ENCODE results near the gene DYNC2H1.

The DYNC2H1 gene

DNA sequence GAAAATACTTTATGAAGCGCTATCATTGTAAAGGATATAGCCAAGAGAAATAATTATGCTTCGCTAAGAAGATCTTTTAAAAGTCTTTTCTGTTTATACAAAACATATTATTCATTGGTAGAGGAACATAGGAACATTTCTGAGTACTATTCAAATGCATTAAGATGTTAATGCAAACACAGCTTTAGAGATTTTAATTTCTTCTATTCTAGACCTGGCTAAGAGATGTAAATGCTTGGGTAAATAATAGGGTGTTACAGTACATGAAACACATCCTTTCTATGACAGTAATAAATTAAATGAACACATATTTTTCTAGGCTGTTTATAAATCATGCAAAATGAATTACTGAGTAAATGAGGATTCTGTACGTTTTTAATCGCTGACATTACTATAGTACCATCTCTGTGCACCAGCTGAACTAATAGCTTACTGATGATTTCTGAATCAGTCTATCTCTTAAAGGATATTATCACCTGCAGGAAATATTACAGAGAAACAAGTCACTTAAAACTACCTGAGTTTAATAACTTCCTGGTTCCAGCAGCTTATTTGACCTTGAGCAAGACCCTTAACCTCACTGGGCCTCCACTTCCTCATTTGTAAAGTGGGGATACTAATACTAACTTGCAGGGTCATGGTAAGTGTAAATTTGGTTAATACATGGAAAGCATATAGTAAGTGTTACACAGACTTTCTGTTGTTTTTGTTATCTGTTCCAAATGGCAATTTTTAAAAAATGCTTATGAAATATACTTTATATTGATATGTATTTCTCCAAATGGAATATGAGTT, 344.9 kb downstream of the DYNC2H1 start:
- DNase-seq (ENCODE audit: low read depth in 2 of 2) = no peak

DNA sequence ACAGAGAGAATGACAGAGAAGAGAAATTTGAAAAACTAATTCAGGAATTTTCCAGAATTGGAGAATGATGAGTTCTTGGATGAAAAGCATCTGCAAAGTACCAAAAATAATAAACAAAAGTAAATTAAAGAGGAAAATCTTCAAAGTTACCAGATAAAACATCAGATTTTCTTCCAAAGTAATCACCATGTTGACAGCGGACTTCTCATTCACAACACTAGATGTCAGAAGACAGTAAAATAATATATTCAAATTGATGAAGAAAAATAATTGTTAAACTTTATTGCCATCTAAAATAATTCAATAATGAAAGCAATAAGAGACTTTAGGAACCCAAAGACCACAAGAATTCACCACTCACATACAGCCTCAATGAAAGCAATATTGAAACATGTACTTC, 355.2 kb downstream of the DYNC2H1 start:
- no peak for DNase-seq (ENCODE audit: low read depth in 2 of 2)

DNA sequence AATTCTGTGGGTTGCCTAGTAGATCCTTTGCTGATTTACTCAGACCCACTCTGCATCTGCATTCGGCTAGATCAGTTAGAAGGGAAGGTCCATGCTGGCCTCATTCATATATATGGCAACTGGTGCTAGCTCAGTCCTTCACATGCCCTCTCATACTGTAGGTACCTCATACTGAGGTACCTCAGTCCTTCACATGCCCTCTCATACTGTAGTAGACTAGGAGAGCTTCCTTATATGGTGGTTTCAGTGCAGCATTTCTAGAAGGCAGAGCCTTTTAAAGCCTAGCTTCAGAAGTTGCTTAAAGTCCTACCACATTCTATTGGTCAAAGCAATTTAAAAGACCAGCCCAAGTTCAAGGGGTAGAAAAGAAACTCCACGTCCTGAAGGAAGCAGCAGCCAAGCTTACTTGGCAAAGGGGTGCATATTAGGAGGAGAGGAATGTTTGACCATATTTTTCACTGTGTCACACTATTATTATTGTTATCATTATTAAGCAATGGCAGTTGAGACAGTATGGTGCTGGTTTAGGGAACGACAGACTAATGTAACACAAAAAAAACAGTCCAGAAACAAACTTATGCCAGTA, 356.4 kb downstream of the DYNC2H1 start:
- no peak for DNase-seq (ENCODE audit: low read depth in 2 of 2)

DNA sequence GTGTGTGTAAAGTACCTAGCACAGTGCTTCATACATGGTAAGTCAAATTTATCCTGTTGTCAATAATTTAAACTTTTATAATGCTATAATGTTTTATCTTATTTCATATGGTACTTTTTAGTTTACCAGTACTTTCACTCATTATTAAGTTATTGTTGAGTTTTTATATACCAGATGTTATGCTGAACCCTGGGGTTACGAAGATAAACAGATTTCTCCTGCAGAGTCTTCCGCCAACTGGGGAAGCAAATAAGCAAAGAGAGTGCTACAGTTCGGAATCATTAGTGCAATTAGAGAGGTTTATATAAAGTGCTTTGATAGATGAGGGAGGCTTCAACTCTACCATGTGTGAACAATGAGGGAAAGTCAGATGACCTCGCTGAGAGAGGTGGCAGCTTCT, 362.3 kb downstream of the DYNC2H1 start:
- no peak for DNase-seq (ENCODE audit: low read depth in 2 of 2)

DNA sequence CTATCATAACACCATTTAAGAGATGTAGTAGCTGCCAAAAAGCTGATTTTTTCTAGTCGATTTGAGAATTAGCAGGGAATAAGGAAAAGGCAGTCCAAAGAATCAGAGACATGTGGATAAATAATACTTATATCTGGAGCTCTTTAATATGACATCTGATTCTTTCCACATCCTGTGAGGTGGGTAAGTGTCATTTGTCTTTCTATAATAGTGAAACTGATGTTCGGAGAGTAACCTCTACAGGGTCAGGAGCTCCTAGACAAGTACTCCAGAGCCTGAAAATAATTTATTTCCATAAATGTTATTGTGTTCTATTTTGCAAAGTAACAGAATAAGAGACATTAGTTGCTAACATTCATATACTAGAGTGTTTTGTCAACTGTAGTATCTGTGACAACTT, 367.6 kb downstream of the DYNC2H1 start:
- DNase-seq (ENCODE audit: low read depth in 2 of 2) = no peak

DNA sequence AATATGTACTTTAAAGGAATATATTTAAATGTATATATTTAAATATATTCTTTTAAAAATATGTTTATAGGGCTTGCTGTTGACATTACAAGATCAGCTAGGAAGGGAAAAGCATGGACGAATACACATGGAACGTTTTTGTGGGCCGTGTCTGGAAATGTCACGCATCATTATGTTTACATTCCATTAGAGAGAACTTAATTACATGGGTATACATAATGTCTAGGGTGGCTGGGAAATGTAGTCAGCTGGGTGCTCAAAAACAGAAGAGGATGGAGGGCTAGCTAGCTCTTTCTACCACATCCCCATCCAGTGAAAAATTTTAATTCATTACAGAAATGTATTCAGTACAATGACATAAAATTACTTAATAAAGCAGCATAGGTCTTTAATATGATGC, 371.2 kb downstream of the DYNC2H1 start:
- no peak for DNase-seq (ENCODE audit: low read depth in 2 of 2)

DNA sequence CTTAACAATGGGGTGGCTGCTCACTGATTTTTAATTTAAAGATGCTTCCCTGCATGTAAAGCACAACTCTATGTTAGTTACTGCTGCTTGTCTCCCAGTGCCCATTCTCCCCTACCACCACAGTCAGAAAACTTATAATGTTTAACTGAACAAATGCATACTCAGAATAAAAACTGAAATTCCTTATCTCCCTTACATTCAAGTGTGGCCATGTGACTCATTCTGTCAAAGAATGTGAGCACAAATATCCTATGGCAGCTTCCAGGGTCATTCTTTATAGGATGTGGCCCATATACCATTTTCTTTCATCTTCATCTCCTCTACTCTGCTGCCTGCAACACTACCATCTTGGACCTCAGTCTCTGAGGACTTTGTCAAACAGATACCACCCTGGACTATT, 374.8 kb downstream of the DYNC2H1 start:
- no peak for DNase-seq (ENCODE audit: low read depth in 2 of 2)

DNA sequence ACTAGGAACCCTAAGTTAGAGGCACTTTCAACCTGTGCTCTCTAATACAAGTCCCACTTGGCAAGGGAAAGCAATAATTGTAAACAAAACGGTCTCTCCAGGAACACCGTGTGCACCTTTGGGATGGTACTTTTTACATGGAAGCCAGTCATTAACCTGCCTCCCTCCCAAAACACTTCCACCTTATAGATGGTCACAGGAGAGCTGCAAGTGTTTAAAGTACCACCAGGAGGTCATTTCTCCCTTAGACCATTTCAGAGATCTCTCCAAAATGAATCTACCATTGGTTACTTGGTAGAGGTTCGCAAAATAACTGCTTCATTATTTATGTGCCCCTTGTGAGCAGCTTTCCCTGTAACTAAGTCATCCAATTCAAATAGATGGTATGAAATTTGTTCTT, 375.3 kb downstream of the DYNC2H1 start:
- no peak for DNase-seq (ENCODE audit: low read depth in 2 of 2)

DNA sequence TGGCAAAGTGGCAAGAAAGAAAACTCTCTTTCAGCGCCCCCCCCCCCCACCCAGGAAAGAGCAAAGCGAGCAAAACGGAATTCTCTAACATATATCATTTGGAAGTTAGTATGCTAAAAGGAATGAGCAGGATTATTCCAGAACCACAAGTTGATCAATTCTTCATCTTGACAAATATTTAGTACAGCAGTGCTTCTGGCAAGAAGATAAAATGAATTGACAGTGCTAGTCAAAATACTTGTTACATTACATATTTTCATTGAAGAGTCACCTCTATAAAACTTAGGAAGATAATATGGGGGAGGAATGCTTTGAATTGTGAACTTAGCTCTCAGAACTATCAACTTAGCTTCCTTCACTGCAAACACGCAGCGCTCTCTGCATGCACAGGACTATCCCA, 377.4 kb downstream of the DYNC2H1 start:
- no peak for DNase-seq (ENCODE audit: low read depth in 2 of 2)

DNA sequence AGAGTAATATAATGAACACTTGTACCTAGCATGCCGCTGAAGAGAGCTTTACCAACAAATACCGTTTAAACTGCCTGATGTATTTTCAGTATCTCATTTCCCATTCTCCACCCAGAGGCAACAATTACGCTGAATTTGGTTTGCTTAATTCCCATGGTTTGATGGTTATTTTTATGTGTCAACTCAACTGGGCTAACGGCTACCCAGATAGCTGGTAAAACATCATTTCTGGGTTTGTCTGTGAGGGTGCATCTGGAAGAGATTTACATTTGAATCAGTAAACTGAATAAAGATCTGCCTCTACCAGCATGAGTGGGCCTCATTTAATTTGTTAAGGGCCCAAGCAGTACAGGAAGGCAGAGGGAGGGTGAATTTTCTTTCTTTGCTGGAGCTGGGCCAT, 377.9 kb downstream of the DYNC2H1 start:
- DNase-seq (ENCODE audit: low read depth in 2 of 2) = no peak

DNA sequence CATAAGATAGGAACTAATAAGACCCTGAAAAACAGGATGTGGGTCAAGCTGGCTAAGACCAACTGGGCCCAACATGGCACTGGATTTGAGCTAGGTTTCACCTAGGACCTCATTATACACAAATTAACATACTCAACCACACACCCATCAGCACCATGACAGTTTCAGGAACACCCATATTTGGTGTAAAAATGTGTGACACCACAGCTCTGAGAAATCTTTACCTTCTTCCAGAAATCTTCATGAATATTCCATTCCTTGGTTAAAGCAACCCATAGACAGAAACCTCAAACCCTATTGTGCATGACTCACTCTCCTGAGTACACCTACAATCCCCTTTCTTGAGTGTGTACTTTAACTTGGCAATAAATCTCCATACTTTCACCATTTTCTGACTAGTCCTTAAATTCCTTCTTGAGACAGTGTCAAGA, 378.8 kb downstream of the DYNC2H1 start:
- DNase-seq (ENCODE audit: low read depth in 2 of 2) = no peak

DNA sequence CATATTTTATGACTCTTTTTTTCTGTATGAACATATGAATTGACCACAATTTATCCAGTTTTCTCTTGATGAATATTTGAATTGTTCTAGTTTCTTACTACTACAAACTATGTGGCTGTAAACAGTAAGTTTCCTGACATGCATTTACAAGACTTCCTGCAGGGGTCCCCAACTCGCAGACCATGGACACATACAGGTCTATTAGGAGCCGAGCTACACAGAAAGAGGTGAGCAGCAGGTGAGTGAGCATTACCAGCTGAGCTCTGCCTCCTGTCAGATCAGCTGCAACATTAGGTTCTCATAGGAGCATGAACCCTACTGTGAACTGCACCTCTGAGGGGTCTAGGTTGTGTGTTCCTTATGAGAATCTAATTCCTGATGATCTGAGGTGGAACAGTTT, 379.4 kb downstream of the DYNC2H1 start:
- no peak for DNase-seq (ENCODE audit: low read depth in 2 of 2)

DNA sequence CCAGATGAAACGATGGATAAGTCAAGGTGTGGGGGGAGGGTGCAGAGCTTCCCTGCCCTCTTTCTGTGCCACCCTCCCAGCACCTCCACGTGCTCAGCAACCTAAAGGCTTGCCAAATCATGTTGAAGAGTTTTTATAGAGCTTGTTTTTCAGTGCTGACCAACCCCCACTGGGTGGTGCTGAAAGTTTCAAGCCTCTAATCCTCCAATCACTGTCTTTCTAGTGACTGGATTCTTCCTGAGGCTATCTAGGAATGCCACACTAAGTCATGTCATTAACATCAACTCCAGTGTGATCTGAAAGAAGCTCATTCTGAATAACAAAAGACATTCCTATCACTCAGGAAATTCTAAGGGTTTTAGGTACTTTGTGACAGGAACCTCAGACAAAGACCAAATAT, 382.6 kb downstream of the DYNC2H1 start:
- DNase-seq (ENCODE audit: low read depth in 2 of 2) = no peak

DNA sequence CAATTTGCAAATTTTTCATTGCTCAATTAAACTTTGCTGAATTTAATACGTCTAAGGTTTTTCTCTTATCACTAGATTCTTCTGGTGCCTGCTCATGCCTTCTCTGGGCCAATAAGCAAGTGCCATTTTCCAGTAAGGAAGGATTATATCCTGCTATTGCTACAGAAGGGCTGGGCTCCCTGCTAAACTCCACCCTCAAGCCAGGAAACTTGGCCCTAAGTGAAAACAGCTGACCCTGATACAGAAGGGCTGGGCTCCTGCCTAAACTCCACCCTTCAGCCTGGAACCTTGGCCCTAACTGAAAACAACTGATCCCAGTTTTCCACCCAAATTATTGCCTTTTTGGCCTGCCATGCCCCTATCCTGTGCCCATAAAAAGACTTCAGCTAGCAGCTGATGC, 385.3 kb downstream of the DYNC2H1 start:
- no peak for DNase-seq (ENCODE audit: low read depth in 2 of 2)

DNA sequence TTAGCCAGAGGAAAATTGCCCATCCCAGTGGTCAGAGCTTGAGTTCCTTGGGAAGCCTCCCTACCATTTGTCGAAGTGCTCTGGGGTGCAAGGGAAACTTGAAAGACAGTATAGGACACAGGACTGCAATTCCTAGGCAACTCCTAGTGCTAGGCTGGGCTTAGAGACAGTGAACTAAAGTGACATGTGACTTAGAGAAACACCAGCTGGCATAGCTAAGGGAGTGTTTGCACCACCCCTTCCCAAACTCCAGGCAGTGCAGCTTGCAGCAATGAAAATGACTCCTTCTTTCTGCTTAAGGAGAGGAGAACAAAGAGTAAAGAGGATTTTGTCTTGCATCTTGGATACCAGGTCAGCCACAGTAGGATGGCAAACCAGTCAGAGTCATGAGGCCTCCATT, 388.0 kb downstream of the DYNC2H1 start:
- DNase-seq (ENCODE audit: low read depth in 2 of 2) = no peak

DNA sequence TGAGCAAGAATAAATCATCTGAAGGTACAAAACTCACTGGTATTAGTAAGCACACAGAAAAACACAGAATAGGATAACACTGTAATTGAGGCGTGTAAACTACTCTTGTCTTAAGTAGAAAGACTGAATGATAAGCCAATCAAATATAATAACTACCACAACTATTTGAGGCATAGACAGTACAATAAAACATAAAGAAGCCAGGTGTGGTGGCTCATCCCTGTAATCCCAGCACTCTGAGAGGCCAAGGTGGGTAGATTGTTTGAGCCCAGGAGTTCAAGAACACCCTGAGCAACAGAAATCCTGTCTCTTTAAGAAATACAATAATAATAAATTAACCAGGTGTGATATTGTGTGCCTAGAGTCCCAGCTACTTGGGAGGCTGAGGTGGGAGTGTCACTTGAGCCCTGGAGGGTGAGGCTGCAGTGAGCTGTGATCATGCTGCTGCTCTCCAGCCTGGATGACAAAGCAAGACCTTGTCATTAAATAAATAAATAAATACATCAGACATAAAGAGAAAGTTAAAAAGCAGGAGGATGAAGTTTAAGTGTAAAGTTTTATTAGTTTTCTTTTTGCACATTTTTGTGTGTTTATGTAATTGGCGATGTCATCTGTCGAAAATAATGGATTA, 390.6 kb downstream of the DYNC2H1 start:
- no peak for DNase-seq (ENCODE audit: low read depth in 2 of 2)

DNA sequence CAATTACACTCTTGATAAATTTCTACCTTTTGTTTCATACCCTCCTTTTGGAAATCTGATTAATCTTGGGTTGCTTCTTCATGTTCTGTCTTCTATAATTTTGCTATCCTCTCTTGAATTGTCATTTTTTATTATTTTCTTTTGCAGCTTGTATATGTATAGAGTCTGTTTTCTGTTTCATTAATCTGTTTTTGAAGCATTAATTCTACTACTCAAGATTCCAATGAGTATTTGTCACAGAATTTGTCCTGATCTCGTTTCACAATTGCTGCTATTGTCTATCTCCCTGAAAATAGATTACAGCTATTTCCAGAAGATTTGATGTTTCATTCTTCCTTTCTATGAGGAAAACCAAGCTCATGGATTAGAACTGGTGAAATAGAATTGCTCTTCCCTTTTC, 406.1 kb downstream of the DYNC2H1 start:
- DNase-seq (ENCODE audit: low read depth in 2 of 2) = no peak

DNA sequence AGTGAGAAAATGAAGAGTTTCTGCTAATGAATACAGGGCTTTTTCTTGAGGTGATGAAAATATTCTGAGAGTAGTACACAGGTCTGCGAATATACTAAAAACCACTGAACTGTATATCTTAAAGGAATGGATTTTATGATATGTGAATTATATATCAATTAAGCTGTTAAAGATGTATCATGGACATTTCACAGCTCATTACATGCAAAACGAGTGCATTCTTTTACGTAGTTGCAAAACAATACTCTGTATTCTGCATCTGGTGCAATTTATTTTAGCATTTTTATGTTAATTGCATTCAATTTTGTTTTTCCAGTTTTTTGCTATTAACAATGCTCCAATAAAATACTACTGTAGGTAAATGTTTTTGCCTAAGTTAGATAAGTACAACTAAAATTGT, 411.6 kb downstream of the DYNC2H1 start:
- no peak for DNase-seq (ENCODE audit: low read depth in 2 of 2)

DNA sequence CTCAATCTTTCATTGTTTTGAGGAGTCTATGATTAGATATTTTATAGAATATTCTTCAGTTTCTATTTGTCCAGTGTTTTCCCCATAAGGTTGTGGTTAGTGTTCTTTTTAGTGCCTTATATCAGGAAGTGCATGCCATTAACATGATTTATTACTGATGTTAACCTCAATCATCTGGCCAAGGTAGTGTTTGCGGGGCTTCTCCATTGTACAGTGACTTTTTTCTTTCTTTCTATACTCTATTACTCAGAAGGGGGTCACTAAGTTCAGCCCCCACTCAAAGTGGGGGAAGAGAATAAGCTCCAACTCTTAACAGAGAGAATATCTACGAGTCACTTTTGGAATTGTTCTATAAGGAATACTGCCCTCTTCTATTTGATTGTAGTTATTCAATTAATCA, 415.8 kb downstream of the DYNC2H1 start:
- no peak for DNase-seq (ENCODE audit: low read depth in 2 of 2)

DNA sequence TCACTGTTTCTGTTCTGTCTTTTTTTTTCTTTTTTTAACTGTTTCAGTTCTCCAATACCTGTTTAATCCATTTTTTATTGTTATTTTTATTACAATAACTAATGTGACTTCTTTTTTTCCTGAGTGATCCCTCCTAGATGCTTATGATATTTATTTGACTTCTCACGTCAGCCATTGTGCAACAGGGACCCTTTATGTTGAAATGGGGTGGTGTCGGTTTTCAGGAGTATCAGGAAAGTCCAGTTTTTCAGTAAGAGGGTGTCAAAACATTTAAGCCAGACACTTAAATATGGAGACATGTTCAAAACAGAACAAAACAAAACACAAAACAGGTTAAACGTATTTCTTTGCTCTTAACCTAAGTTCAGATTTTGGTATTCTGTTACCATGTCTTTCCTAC, 418.8 kb downstream of the DYNC2H1 start:
- no peak for DNase-seq (ENCODE audit: low read depth in 2 of 2)

DNA sequence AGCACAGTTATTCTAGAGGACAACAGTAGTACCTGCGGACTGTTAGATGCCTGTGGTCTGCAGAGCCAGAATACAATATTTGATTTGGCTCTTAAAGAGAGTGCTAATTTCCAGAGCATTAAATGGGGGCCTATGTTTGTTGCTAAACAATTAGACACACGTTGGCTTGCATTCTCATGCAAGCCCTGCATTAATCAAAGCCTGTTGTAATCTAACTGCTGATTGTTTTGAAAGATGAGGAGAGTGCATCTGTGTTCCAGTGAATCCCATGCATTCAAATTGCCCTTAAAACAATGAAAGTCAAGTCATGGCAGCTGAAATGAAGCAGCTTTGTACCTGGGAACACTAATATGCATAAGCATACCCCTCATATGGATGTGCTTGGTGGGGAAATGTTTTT, 419.4 kb downstream of the DYNC2H1 start:
- no peak for DNase-seq (ENCODE audit: low read depth in 2 of 2)

DNA sequence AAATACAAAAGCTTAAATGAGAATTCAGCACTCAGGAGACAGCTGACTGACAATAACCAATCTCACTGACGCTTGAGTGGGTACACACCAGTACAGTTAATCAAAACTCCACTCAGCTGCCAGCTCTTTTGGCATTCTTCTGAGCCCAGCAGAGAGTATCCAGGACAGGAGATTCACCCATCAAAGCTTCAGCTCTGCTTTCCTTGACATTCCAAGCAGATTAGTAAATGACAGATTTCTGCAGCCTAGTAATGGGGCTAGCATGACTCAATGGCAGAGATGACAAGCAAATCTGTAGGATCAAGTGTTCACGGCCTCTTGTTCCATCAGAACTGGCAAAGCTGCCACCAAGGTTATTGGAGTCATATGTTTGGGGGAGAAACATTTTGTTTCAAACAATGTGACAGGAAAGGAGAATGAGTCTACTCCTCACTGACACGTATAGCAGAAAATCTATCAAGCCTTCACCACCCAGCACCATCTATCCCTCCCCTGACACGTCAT, 420.0 kb downstream of the DYNC2H1 start:
- no peak for DNase-seq (ENCODE audit: low read depth in 2 of 2)
